ENCODE measurements around the gene STARD3NL.
"Not testable (repeated sequence)": the region's sequence is repeated elsewhere in the genome, so short reads cannot be mapped to it uniquely, and the experiment has no call there.

STARD3NL gene

GRCh38 chr7:38249849-38250248, 71.8 kb downstream of the STARD3NL start:
- not testable (repeated sequence) for H3K4me1 ChIP-seq (ENCODE audit: control insufficient read depth, insufficient read depth, low read length); H3K36me3 ChIP-seq (ENCODE audit: control insufficient read depth, insufficient read depth, low read length); H3K27me3 ChIP-seq (ENCODE audit: control insufficient read depth, insufficient read depth, low read length); H3K9me3 ChIP-seq (ENCODE audit: control insufficient read depth, insufficient read depth, low read length); H3K4me3 ChIP-seq (ENCODE audit: low read depth, low read length); H3K9ac ChIP-seq (ENCODE audit: low read depth, low read length)

GRCh38 chr7:38257350-38257677, 79.3 kb downstream of the STARD3NL start:
- Histone ChIP-seq H3K4me1 (ENCODE audit: control insufficient read depth, insufficient read depth, low read length) (no peaks in the 10 kb centered on the region), H3K36me3 (ENCODE audit: control insufficient read depth, insufficient read depth, low read length) (no peaks in the 10 kb centered on the region), H3K27me3 (ENCODE audit: control insufficient read depth, insufficient read depth, low read length) (no peaks in the 10 kb centered on the region), H3K9me3 (ENCODE audit: control insufficient read depth, insufficient read depth, low read length) (no peaks in the 10 kb centered on the region), H3K4me3 (ENCODE audit: low read depth, low read length) (no peak overlapping the region), H3K9ac (ENCODE audit: low read depth, low read length) (no peak overlapping the region)

- not testable (repeated sequence) for H3K9ac ChIP-seq (ENCODE audit: low read depth, low read length); H3K27me3 ChIP-seq (ENCODE audit: control insufficient read depth, insufficient read depth, low read length); H3K4me1 ChIP-seq (ENCODE audit: control insufficient read depth, insufficient read depth, low read length); H3K9me3 ChIP-seq (ENCODE audit: control insufficient read depth, insufficient read depth, low read length); H3K36me3 ChIP-seq (ENCODE audit: control insufficient read depth, insufficient read depth, low read length); H3K4me3 ChIP-seq (ENCODE audit: low read depth, low read length)
Measured at GRCh38 chr7:38259157-38259556, 81.1 kb downstream of the STARD3NL start.

- H3K4me3 ChIP-seq (ENCODE audit: low read depth, low read length); H3K27me3 ChIP-seq (ENCODE audit: control insufficient read depth, insufficient read depth, low read length); H3K36me3 ChIP-seq (ENCODE audit: control insufficient read depth, insufficient read depth, low read length): not testable (repeated sequence)
Measured at GRCh38 chr7:38261601-38262000, 83.6 kb downstream of the STARD3NL start.

GRCh38 chr7:38262026-38262425, 84.0 kb downstream of the STARD3NL start:
- H3K9ac ChIP-seq (ENCODE audit: low read depth, low read length); H3K4me1 ChIP-seq (ENCODE audit: control insufficient read depth, insufficient read depth, low read length); H3K4me3 ChIP-seq (ENCODE audit: low read depth, low read length); H3K36me3 ChIP-seq (ENCODE audit: control insufficient read depth, insufficient read depth, low read length); H3K9me3 ChIP-seq (ENCODE audit: control insufficient read depth, insufficient read depth, low read length); H3K27me3 ChIP-seq (ENCODE audit: control insufficient read depth, insufficient read depth, low read length): not testable (repeated sequence)

More at GRCh38 chr7:38261601-38262000, 83.6 kb downstream of the STARD3NL start:
- H3K4me1 ChIP-seq (ENCODE audit: control insufficient read depth, insufficient read depth, low read length); H3K9me3 ChIP-seq (ENCODE audit: control insufficient read depth, insufficient read depth, low read length); H3K9ac ChIP-seq (ENCODE audit: low read depth, low read length): not testable (repeated sequence)

- H3K4me1 ChIP-seq (ENCODE audit: control insufficient read depth, insufficient read depth, low read length), result no peaks in the 10 kb centered on the region
- no peaks in the 10 kb centered on the region for H3K36me3 ChIP-seq (ENCODE audit: control insufficient read depth, insufficient read depth, low read length)
- no peaks in the 10 kb centered on the region for H3K27me3 ChIP-seq (ENCODE audit: control insufficient read depth, insufficient read depth, low read length)
- H3K4me3 ChIP-seq (ENCODE audit: low read depth, low read length), result no peak overlapping the region
- H3K9me3 ChIP-seq (ENCODE audit: control insufficient read depth, insufficient read depth, low read length), result no peaks in the 10 kb centered on the region
- H3K9ac ChIP-seq (ENCODE audit: low read depth, low read length), result no peak overlapping the region
Measured at GRCh38 chr7:38262545-38262944, 84.5 kb downstream of the STARD3NL start.

- H3K9ac ChIP-seq (ENCODE audit: low read depth, low read length); H3K4me1 ChIP-seq (ENCODE audit: control insufficient read depth, insufficient read depth, low read length); H3K9me3 ChIP-seq (ENCODE audit: control insufficient read depth, insufficient read depth, low read length); H3K27me3 ChIP-seq (ENCODE audit: control insufficient read depth, insufficient read depth, low read length); H3K4me3 ChIP-seq (ENCODE audit: low read depth, low read length); H3K36me3 ChIP-seq (ENCODE audit: control insufficient read depth, insufficient read depth, low read length): not testable (repeated sequence)
Measured at GRCh38 chr7:38263274-38263673, 85.2 kb downstream of the STARD3NL start.

GRCh38 chr7:38264602-38265001, 86.6 kb downstream of the STARD3NL start:
- not testable (repeated sequence) for H3K36me3 ChIP-seq (ENCODE audit: control insufficient read depth, insufficient read depth, low read length); H3K4me3 ChIP-seq (ENCODE audit: low read depth, low read length); H3K9me3 ChIP-seq (ENCODE audit: control insufficient read depth, insufficient read depth, low read length); H3K27me3 ChIP-seq (ENCODE audit: control insufficient read depth, insufficient read depth, low read length); H3K4me1 ChIP-seq (ENCODE audit: control insufficient read depth, insufficient read depth, low read length); H3K9ac ChIP-seq (ENCODE audit: low read depth, low read length)

- H3K36me3 ChIP-seq (ENCODE audit: control insufficient read depth, insufficient read depth, low read length); H3K4me1 ChIP-seq (ENCODE audit: control insufficient read depth, insufficient read depth, low read length); H3K9ac ChIP-seq (ENCODE audit: low read depth, low read length); H3K4me3 ChIP-seq (ENCODE audit: low read depth, low read length); H3K27me3 ChIP-seq (ENCODE audit: control insufficient read depth, insufficient read depth, low read length); H3K9me3 ChIP-seq (ENCODE audit: control insufficient read depth, insufficient read depth, low read length): not testable (repeated sequence)
Measured at GRCh38 chr7:38265958-38266357, 87.9 kb downstream of the STARD3NL start.

GRCh38 chr7:38269704-38270346, 91.8 kb downstream of the STARD3NL start:
- H3K9me3 ChIP-seq (ENCODE audit: control insufficient read depth, insufficient read depth, low read length); H3K4me1 ChIP-seq (ENCODE audit: control insufficient read depth, insufficient read depth, low read length): not testable (repeated sequence)

GRCh38 chr7:38270405-38270804, 92.4 kb downstream of the STARD3NL start:
- not testable (repeated sequence) for H3K9me3 ChIP-seq (ENCODE audit: control insufficient read depth, insufficient read depth, low read length); H3K36me3 ChIP-seq (ENCODE audit: control insufficient read depth, insufficient read depth, low read length); H3K4me3 ChIP-seq (ENCODE audit: low read depth, low read length); H3K4me1 ChIP-seq (ENCODE audit: control insufficient read depth, insufficient read depth, low read length); H3K9ac ChIP-seq (ENCODE audit: low read depth, low read length); H3K27me3 ChIP-seq (ENCODE audit: control insufficient read depth, insufficient read depth, low read length)

More at GRCh38 chr7:38269704-38270346, 91.8 kb downstream of the STARD3NL start:
- not testable (repeated sequence) for H3K4me3 ChIP-seq (ENCODE audit: low read depth, low read length); H3K9ac ChIP-seq (ENCODE audit: low read depth, low read length); H3K36me3 ChIP-seq (ENCODE audit: control insufficient read depth, insufficient read depth, low read length); H3K27me3 ChIP-seq (ENCODE audit: control insufficient read depth, insufficient read depth, low read length)

- H3K9ac ChIP-seq (ENCODE audit: low read depth, low read length), result no peak within 1 kb of the TSS
- H3K4me1 ChIP-seq (ENCODE audit: control insufficient read depth, insufficient read depth, low read length), result no peaks in the 10 kb centered on the region
- H3K36me3 ChIP-seq (ENCODE audit: control insufficient read depth, insufficient read depth, low read length), result no peaks in the 10 kb centered on the region
- H3K27me3 ChIP-seq (ENCODE audit: control insufficient read depth, insufficient read depth, low read length), result no peaks in the 10 kb centered on the region
- no peaks in the 10 kb centered on the region for H3K9me3 ChIP-seq (ENCODE audit: control insufficient read depth, insufficient read depth, low read length)
- no peak within 1 kb of the TSS for H3K4me3 ChIP-seq (ENCODE audit: low read depth, low read length)
Measured at GRCh38 chr7:38273286-38273995, 95.4 kb downstream of the STARD3NL start, which contains the start of gene TARP. TARP (minus strand) TSS chr7:38273636.
